ENCODE data around the gene PROK2.

The PROK2 gene

GRCh38 chr3:71732637-71733036 lies 52.3 kb downstream of the PROK2 start:
- no peak for DNase-seq

GRCh38 chr3:71728632-71729342 lies 56.2 kb downstream of the PROK2 start:
- no peak for DNase-seq

- DNase-seq, result no peak
Measured at GRCh38 chr3:71726146-71726545, 58.8 kb downstream of the PROK2 start.

GRCh38 chr3:71725271-71725991 lies 59.5 kb downstream of the PROK2 start, which contains the start of gene EIF4E3:
Gene EIF4E3, minus strand, starts transcription at chr3:71725402. Its CDS starts 35 bp downstream, at chr3:71725367.
- DNase-seq, result no peak

GRCh38 chr3:71724584-71725270 lies 60.2 kb downstream of the PROK2 start:
- no peak for DNase-seq

- DNase-seq, result no peak
Measured at GRCh38 chr3:71724171-71724453, 60.8 kb downstream of the PROK2 start.

- no peak for DNase-seq
Measured at GRCh38 chr3:71723452-71724170, 61.3 kb downstream of the PROK2 start.

- no peak for DNase-seq
Measured at GRCh38 chr3:71722693-71723092, 62.3 kb downstream of the PROK2 start.
